Measurements from ENCODE around the gene SEC23A. TPM values are rescaled to one million over a fixed set of nuclear protein-coding genes. Genes with fewer than 3 reads are reported as not detected.
A peak's percentile ranks its signal among the peaks of the same experiment; 100 is the strongest.

Gene SEC23A
- total and polyA plus RNA-seq, 2 of the 13 experiments (the other 11 are each of a cell fraction or from before 2014, with no cell fraction given), result 403 to 887 TPM

GRCh38 chr14:39114073-39114838 is 11.2 kb upstream of the SEC23A start, which contains the start of gene GEMIN2 (continued):
- TF ChIP-seq ZBTB4 (CRISPR knock-in tag; IDR thresholded peaks at IDR 0.05; ENCODE audit: borderline replicate concordance) (peak; percentile 97), POLR2A (IDR thresholded peaks at IDR 0.05; ENCODE audit: insufficient read depth in 1 of 2, low read depth in 2 of 2, low read length in 2 of 2) (peak; percentile 89 to 99; a peak in 3 of 4 replicates), ZNF615 (CRISPR knock-in tag; IDR thresholded peaks at IDR 0.05; ENCODE audit: borderline replicate concordance) (peak; percentile 93), SAP130 (CRISPR knock-in tag; IDR thresholded peaks at IDR 0.05; ENCODE audit: low read depth) (peak; percentile 98), MEF2D (CRISPR knock-in tag; IDR thresholded peaks at IDR 0.05) (peak; percentile 91), ZNF792 (CRISPR knock-in tag; IDR thresholded peaks at IDR 0.05) (peak; percentile 84; the same call in 1 of the 2 replicates), ZNF530 (CRISPR knock-in tag; IDR thresholded peaks at IDR 0.05; ENCODE audit: low read depth) (no peak), ZFP41 (CRISPR knock-in tag; IDR thresholded peaks at IDR 0.05; ENCODE audit: borderline replicate concordance) (peak; percentile 68; the same call in 1 of the 2 replicates), ZBTB33 (CRISPR knock-in tag; IDR thresholded peaks at IDR 0.05) (no peak), CHD4 (IDR thresholded peaks at IDR 0.05; ENCODE audit: borderline replicate concordance, low read length) (no peak), PBX2 (CRISPR knock-in tag; IDR thresholded peaks at IDR 0.05) (peak; percentile 25; the same call in 1 of the 2 replicates), ZNF12 (CRISPR knock-in tag; IDR thresholded peaks at IDR 0.05) (peak; percentile 72; the same call in 1 of the 2 replicates), ZNF788 (CRISPR knock-in tag; IDR thresholded peaks at IDR 0.05; ENCODE audit: borderline replicate concordance) (peak; percentile 97; the same call in 1 of the 2 replicates), HOMEZ (CRISPR knock-in tag; IDR thresholded peaks at IDR 0.05; ENCODE audit: low read depth) (peak; percentile 78; the same call in 1 of the 2 replicates), KLF11 (CRISPR knock-in tag; IDR thresholded peaks at IDR 0.05) (no peak), RORA (CRISPR knock-in tag; IDR thresholded peaks at IDR 0.05) (no peak), IRX3 (CRISPR knock-in tag; IDR thresholded peaks at IDR 0.05; ENCODE audit: borderline replicate concordance, low read depth) (peak; percentile 85), ELF1 (CRISPR knock-in tag; IDR thresholded peaks at IDR 0.05) (peak; percentile 63), CREB3 (CRISPR knock-in tag; IDR thresholded peaks at IDR 0.05) (peak; percentile 31), TEAD3 (CRISPR knock-in tag; optimal IDR thresholded peaks at IDR 0.05; ENCODE audit: borderline replicate concordance) (peak; percentile 86)
